Activated CD4-positive, alpha-beta memory T cell treated with anti-CD3 and anti-CD28 coated beads, Interleukin-2, amount 10 ng/mL, durations not matched to agents 7 days and 5 days (primary cell): Measurements from ENCODE around the gene FJX1. TPM values are rescaled to one million over a fixed set of nuclear protein-coding genes. Genes with fewer than 3 reads are reported as not detected.

Experiments
- CTCF ChIA-PET: fragments of 350-600 bp; sonication (Branson Sonifier 250); formaldehyde crosslinking; loops from one replicate; lab custom pipeline; 2021; ENCODE audit warnings: antibody characterized with exemption, inconsistent platforms; lab: Charles Lee
- POLR2A ChIA-PET: fragments of 350-600 bp; sonication (Branson Sonifier 250); formaldehyde crosslinking; loops from one replicate; lab custom pipeline; 2021; ENCODE audit warnings: antibody characterized with exemption; lab: Charles Lee
- DNase-seq: peaks from one replicate; pipeline ENCODE4 v3.0.0-alpha.2; 2020
- H3K27ac Mint-ChIP-seq: one replicate; pipeline ENCODE4 v1.8.0; 2021; ENCODE audit warnings: mild to moderate bottlenecking, mixed read lengths
- H3K27me3 Mint-ChIP-seq: one replicate; pipeline ENCODE4 v1.8.0; 2021; ENCODE audit warnings: mixed read lengths
- H3K36me3 Mint-ChIP-seq: one replicate; pipeline ENCODE4 v1.8.0; 2021; ENCODE audit warnings: low read depth, mixed read lengths
- H3K4me1 Mint-ChIP-seq: one replicate; pipeline ENCODE4 v1.8.0; 2021; ENCODE audit warnings: mixed read lengths
- H3K4me3 Mint-ChIP-seq: one replicate; pipeline ENCODE4 v1.8.0; 2021; ENCODE audit warnings: mild to moderate bottlenecking, mixed read lengths
- H3K9me3 Mint-ChIP-seq: one replicate; pipeline ENCODE4 v1.8.0; 2021; ENCODE audit warnings: mixed read lengths
- total RNA-seq, 2 experiments: library from RNA; stranded (reverse); gene quantifications; one replicate each; pipeline ENCODE4 v1.2.3, GENCODE V29; 2021

Gene FJX1
- total RNA-seq, 2 experiments from 2014 or later = 0.08 TPM; not detected in 1

DNA sequence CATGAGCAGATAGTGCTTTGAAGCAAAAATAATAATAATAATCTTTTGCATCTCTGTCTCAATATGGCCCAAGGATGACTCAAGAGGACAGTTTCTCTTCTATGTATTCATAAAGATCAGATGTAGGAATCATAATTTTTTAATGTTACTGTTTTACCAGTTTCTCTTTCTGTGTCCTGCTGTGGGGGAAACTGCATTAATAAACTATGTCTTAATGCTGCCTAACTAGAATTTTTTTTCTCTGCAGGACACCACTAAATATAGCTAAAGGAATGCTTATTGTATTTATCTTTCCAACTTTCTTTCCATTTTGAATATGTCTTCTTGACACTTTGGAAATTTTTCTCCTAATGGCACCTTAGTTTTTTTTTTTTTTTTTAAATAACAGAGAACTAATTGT is 6.5 kb downstream of the FJX1 start:
- Mint-ChIP-seq H3K4me1 (peaks cover 3% of the 10 kb centered on the region), H3K36me3 (no peaks in the 10 kb centered on the region), H3K4me3 (no peak overlapping the region), H3K9me3 (no peaks in the 10 kb centered on the region), H3K27me3 (peaks cover 70% of the 10 kb centered on the region), H3K27ac (no peak overlapping the region)
- POLR2A ChIA-PET = interaction anchor here (0.8 kb wide), 1 partner anchor 448 kb away, joined by 3 read pairs; no protein-coding TSS in a partner anchor
- no peak for DNase-seq
- CTCF ChIA-PET = no interaction called here

DNA sequence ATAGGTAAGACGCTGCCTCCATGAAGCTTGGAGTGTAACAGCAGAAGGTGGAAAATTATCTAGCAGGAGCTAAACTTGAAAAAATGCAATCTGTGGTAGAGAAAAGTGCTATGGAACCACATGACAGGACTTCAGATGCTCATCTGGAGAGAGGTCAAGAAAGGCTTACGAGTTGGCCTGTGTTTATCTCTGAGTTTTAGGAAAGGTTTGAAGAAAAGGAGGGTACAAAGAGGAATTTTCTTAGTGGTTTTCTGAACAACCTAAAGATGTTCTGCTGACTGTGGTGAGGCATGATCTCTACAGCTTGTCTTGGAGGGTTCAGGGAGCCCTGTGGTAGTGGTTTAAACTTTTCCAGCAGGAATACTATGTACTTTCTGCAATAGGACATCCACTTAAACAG is 8.2 kb downstream of the FJX1 start:
- Mint-ChIP-seq H3K36me3 (no peaks in the 10 kb centered on the region), H3K27ac (no peak overlapping the region), H3K27me3 (peaks cover 63% of the 10 kb centered on the region), H3K4me3 (no peak overlapping the region), H3K9me3 (no peaks in the 10 kb centered on the region), H3K4me1 (no peaks in the 10 kb centered on the region)
- DNase-seq = no peak
- POLR2A ChIA-PET = no interaction called here
- CTCF ChIA-PET = no interaction called here

DNA sequence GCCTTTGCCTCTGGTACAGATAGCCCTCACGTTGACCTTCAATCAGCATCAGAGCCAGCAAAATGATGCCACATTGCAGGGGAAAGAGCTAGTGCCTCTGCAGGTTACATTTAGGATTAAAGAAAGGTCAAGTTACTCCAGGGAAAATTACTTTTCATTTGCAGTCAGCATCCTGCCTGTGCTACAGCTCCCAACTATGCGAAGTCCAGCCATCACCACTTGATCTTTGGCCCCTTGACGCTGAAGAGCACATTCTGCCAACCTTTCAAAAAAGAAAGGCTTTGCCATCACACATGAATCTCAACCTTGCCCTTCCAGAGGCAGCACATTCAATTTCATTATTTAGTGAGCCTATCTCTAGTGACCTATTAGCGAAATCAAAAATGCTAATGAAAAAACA is 11.3 kb downstream of the FJX1 start:
- H3K36me3 Mint-ChIP-seq = no peaks in the 10 kb centered on the region
- CTCF ChIA-PET = interaction anchor here (1.4 kb wide), 1 partner anchor 193 kb away, joined by 3 read pairs; no protein-coding TSS in a partner anchor
- H3K4me3 Mint-ChIP-seq = no peak overlapping the region
- no peaks in the 10 kb centered on the region for H3K4me1 Mint-ChIP-seq
- H3K27me3 Mint-ChIP-seq = peaks cover 49% of the 10 kb centered on the region
- H3K27ac Mint-ChIP-seq = no peak overlapping the region
- POLR2A ChIA-PET = no interaction called here
- no peak for DNase-seq
- no peaks in the 10 kb centered on the region for H3K9me3 Mint-ChIP-seq

DNA sequence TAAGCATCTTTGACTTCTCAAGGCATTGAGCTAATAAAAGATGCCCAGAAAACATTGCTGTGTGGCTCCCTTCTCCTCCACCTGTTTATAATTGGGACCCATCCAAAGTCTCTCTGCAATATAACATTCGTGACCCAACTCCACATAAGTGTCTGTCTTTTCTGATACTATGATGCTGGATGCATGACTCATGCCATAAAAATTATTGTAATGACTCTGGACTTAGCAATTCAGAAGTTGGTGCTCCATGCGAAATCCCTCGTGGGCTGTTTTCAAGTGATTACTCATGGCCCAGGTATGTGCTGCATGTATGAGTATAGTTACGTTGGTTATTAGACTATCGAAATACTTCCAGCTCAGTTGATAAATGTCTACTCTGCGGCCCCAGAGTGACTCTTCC is 11.7 kb downstream of the FJX1 start:
- Mint-ChIP-seq H3K9me3 (no peaks in the 10 kb centered on the region), H3K36me3 (no peaks in the 10 kb centered on the region), H3K27ac (no peak overlapping the region), H3K4me1 (no peaks in the 10 kb centered on the region), H3K27me3 (peaks cover 49% of the 10 kb centered on the region), H3K4me3 (no peak overlapping the region)
- ChIA-PET POLR2A (no interaction called here), CTCF (interaction anchor here (1.4 kb wide), 1 partner anchor 192 kb away, joined by 3 read pairs; no protein-coding TSS in a partner anchor)
- no peak for DNase-seq

DNA sequence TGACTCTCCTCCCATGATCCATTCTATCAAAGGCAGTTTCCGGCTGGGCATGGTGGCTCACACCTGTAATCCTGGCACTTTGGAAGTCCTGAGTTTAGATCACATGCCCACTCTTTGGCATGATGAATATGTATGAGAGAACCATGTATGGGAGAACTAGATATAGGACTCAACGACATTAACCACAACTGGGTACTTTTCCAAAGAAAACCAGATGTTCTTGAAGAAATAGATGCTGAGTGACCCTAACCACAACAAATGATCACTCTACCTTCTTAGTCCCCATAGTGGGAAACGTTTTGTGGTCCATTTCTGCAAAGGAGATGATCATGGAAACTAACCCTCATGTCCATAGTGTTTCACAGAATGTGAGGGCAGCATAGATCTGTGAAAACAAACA is 13.6 kb downstream of the FJX1 start:
- Mint-ChIP-seq H3K27ac (no peak overlapping the region), H3K4me3 (no peak overlapping the region), H3K9me3 (no peaks in the 10 kb centered on the region), H3K27me3 (peaks cover 39% of the 10 kb centered on the region), H3K4me1 (no peaks in the 10 kb centered on the region), H3K36me3 (no peaks in the 10 kb centered on the region)
- ChIA-PET POLR2A (no interaction called here), CTCF (no interaction called here)
- DNase-seq = no peak

DNA sequence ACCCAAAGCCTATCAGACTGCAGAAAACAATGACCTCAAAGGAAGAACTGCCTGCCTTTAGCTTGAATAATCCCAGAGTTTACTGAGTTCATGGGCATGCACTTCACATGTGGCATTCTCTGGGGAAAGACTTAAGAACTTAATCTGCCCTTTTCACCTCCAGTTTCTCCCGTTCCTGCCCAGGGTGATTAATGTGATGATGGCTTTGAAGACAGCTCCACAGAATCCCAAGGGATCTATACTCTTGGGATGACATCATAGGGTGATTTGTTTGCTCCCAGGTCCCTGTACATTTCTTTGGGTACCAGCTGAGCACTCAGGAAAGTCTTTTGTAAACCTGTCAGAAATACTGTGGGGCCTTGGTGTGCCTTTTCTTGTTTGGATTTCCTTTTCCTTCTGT is 14.0 kb downstream of the FJX1 start:
- H3K9me3 Mint-ChIP-seq = no peaks in the 10 kb centered on the region
- DNase-seq = no peak
- POLR2A ChIA-PET = no interaction called here
- no peaks in the 10 kb centered on the region for H3K4me1 Mint-ChIP-seq
- no peak overlapping the region for H3K27ac Mint-ChIP-seq
- no peaks in the 10 kb centered on the region for H3K36me3 Mint-ChIP-seq
- CTCF ChIA-PET = no interaction called here
- H3K4me3 Mint-ChIP-seq = no peak overlapping the region
- H3K27me3 Mint-ChIP-seq = peaks cover 39% of the 10 kb centered on the region

DNA sequence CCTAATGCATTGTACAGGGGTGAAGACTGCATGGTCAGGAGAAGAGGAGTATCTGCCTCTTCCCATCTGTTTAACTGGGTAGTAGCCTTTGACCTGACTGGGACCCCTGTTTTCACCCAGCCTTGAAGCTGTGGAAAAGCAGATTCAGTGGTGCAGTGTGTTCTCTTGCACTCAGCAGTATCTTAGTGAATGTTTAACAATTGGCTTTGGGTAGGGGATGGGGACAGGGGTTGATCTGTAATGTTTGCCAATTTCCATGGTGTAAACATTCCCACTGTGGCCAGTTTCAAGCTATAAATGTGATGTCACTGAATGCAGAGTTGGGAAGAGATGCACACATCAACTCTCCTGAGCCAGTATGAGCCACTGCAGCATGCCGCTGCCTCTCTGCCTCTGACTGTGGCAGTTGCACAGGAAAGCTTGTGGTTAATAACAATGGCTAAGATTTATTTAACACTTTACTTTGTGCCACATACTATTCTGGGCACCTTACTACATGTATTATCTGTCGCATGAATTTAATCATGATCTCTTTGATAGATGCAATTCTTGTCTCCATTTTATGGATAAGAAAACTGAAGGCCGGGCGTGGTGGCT is 15.7 kb downstream of the FJX1 start:
- no peak overlapping the region for H3K27ac Mint-ChIP-seq
- no peaks in the 10 kb centered on the region for H3K9me3 Mint-ChIP-seq
- H3K4me3 Mint-ChIP-seq = no peak overlapping the region
- H3K4me1 Mint-ChIP-seq = no peaks in the 10 kb centered on the region
- no peak for DNase-seq
- H3K27me3 Mint-ChIP-seq = peaks cover 31% of the 10 kb centered on the region
- H3K36me3 Mint-ChIP-seq = no peaks in the 10 kb centered on the region
- POLR2A ChIA-PET = no interaction called here
- CTCF ChIA-PET = no interaction called here

DNA sequence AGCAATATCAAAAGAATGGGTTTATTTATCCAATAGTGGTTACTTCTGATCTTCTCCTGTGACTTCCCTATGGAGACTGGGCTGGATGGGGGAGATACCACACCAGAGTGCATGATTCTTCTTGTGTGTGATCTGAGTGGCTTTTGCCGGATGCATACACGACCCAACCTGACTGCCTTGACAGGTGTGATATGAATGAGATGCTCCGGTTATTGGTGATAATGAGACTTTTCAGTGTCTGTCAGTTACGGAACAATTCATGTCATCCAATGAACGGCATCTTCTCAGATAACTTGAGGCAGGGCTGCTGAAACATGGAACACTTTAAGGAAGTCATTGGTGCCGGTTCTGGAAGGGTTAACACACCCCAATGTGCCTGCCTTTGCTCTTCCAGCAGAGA is 17.7 kb downstream of the FJX1 start:
- no peak overlapping the region for H3K4me3 Mint-ChIP-seq
- POLR2A ChIA-PET = no interaction called here
- H3K27me3 Mint-ChIP-seq = peaks cover 20% of the 10 kb centered on the region
- H3K36me3 Mint-ChIP-seq = no peaks in the 10 kb centered on the region
- H3K9me3 Mint-ChIP-seq = no peaks in the 10 kb centered on the region
- no peak for DNase-seq
- no peak overlapping the region for H3K27ac Mint-ChIP-seq
- CTCF ChIA-PET = no interaction called here
- H3K4me1 Mint-ChIP-seq = no peaks in the 10 kb centered on the region

DNA sequence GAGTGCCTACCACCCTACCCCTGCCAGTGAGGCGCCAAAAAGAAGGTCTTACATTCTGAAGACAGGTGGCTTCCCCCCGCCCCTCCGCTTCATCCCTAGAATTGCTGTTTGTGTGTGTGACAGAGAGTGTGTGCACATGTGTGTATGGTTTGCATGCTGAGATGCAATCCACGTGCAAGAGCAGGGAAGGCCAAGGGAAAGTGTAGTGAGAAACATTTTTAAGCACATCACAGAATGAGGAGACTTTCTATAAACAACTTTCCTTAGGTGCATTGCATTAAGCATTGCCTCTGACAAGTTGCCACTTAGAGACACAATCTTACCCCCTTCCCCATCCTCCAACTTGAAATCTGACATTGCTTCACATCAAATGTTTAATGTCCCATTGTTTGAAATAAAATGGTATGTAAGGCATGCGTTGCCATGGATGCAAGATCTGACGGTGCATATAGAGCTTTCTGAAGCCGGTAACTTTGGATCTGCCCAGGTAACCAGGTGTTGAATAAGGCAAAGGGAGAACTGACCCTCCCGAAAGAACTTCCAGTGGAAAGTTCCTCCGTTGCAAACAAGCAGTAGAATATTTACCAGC is 21.4 kb downstream of the FJX1 start:
- Mint-ChIP-seq H3K4me3 (no peak overlapping the region), H3K27ac (no peak overlapping the region), H3K4me1 (no peaks in the 10 kb centered on the region), H3K36me3 (no peaks in the 10 kb centered on the region), H3K9me3 (no peaks in the 10 kb centered on the region), H3K27me3 (peaks cover 7% of the 10 kb centered on the region)
- ChIA-PET POLR2A (no interaction called here), CTCF (no interaction called here)
- DNase-seq = no peak

DNA sequence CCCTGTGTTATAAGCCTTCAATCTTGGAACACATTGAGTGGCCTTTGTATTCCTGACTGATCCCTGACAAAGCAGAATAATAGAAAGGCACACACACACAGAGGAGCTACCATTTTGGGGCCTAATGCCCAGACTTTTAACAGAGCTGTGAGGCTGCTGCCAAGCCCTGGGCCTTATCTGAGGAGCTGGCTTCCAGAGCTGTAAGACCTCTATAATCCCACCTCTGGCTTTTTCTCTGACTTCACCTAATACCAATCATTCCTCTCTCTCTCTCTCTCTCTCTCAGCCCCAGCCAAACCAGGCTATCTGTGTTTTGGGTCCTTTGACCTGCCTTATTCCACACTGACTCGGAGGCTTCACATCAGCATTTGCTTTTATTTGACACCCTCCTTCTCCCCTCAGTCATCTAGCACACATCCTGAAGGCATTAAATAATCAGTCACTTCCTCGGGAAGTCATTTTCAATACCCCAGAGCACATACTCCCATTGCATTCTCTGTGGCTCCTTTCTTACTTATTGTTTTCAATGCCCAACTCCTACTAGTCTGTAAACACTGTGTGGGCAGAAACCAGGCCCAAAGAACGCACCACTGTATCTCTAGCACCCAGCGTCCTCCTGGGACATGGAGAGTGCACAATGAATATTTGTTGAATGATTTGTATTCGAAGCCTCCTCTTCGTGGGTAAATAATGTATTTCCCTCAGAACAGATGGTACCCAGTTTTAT is 23.1 kb downstream of the FJX1 start:
- no peaks in the 10 kb centered on the region for H3K36me3 Mint-ChIP-seq

DNA sequence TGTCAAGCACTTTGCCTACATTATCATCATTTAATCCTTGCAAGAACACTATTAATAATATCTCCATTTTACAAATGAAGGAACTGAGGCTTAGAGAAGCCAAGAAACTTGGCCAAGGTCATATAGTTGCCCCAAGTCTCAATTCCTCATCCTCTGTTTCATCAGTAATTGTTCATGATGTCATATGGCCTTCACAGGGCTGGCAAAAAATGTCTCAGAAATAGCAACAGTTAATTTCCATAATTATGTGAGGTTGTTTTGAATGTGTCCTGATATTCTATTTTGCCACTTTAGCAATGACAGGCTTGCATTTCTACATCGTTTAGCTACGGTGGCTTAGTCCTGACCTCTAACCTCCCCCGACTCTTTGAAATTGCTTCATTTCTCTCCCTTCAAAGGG is 23.7 kb downstream of the FJX1 start:
- Mint-ChIP-seq H3K4me1 (no peaks in the 10 kb centered on the region), H3K27me3 (peaks cover 4% of the 10 kb centered on the region), H3K27ac (no peak overlapping the region), H3K9me3 (no peaks in the 10 kb centered on the region), H3K36me3 (no peaks in the 10 kb centered on the region), H3K4me3 (no peak overlapping the region)
- ChIA-PET CTCF (no interaction called here), POLR2A (no interaction called here)
- no peak for DNase-seq

More for the DNA sequence above, 23.1 kb downstream of the FJX1 start:
- Mint-ChIP-seq H3K27me3 (peaks cover 6% of the 10 kb centered on the region), H3K27ac (no peak overlapping the region), H3K4me3 (no peak overlapping the region), H3K4me1 (no peaks in the 10 kb centered on the region), H3K9me3 (no peaks in the 10 kb centered on the region)
- ChIA-PET POLR2A (no interaction called here), CTCF (no interaction called here)
- no peak for DNase-seq

DNA sequence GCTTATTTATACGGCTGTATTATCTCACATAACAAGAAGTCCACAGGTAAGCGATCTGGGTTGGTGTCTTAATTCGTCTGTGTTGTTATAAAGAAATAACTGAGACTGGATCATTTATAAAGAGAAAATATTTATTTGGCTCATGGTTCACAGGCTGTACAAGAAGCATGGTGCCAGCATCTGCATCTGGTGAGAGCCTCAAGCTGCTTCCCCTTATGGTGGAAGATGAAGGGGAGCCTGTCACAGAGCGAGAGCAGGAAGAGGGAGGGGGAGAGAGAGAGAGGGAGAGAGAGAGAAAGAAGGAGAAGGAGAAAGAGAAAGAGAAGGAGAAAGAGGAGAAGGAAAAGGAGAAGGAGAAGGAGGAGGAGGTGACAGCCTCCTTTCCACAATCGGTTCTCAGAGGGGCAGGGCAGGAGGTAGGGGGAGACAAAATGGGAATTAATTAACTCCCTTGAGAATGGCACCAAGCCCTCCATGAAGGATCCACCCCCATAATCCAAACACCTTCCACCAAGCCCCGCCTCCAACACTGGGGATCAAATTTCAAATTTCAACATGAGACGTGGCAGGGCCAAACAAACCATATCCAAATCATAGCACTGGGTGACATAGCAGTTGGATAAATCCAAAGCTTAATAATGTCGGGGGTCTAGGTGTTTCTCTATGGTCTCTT is 29.3 kb downstream of the FJX1 start:
- Mint-ChIP-seq H3K4me3 (no peak overlapping the region), H3K27ac (no peak overlapping the region), H3K4me1 (no peaks in the 10 kb centered on the region), H3K27me3 (peaks cover 8% of the 10 kb centered on the region), H3K36me3 (no peaks in the 10 kb centered on the region), H3K9me3 (no peaks in the 10 kb centered on the region)
- ChIA-PET CTCF (no interaction called here), POLR2A (no interaction called here)
- DNase-seq = no peak

DNA sequence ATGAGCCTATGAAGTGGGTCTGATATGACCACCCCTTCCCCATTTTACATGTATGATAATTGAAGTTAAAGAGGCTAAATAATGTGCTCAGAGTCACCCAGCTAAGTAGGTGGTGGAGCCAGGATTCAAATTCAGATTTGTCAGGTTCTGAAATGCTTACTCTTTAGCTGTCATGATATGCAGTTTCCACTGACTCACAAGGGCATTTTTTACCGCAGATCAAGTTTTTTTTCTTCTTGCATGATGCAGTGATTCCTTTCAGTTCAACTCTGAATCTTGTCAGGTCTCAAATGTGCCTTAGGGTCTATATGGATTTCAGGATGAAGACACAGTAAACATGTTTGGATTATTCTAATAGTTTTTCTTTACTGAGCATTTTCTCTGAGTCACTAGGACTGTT is 31.7 kb downstream of the FJX1 start:
- CTCF ChIA-PET = no interaction called here
- no peaks in the 10 kb centered on the region for H3K36me3 Mint-ChIP-seq
- DNase-seq = no peak
- H3K4me1 Mint-ChIP-seq = no peaks in the 10 kb centered on the region
- no peaks in the 10 kb centered on the region for H3K9me3 Mint-ChIP-seq
- peaks cover 20% of the 10 kb centered on the region for H3K27me3 Mint-ChIP-seq
- POLR2A ChIA-PET = interaction anchor here (0.5 kb wide), 1 partner anchor 856 kb away, joined by 3 read pairs; no protein-coding TSS in a partner anchor
- H3K27ac Mint-ChIP-seq = no peak overlapping the region
- H3K4me3 Mint-ChIP-seq = no peak overlapping the region
